Activated CD4-positive, alpha-beta T cell treated with anti-CD3 and anti-CD28 coated beads, Interleukin-2, amount 50 U/mL, for 4 hours (primary cell): Measurements from ENCODE around the gene CSTF3.
"Not testable (repeated sequence)": the region's sequence is repeated elsewhere in the genome, so short reads cannot be mapped to it uniquely, and the experiment has no call there.

Experiments used
- DNase-seq, 2 experiments: peaks; one replicate each; pipeline ENCODE4 v3.0.0-alpha.2; 2020

Gene CSTF3

DNA sequence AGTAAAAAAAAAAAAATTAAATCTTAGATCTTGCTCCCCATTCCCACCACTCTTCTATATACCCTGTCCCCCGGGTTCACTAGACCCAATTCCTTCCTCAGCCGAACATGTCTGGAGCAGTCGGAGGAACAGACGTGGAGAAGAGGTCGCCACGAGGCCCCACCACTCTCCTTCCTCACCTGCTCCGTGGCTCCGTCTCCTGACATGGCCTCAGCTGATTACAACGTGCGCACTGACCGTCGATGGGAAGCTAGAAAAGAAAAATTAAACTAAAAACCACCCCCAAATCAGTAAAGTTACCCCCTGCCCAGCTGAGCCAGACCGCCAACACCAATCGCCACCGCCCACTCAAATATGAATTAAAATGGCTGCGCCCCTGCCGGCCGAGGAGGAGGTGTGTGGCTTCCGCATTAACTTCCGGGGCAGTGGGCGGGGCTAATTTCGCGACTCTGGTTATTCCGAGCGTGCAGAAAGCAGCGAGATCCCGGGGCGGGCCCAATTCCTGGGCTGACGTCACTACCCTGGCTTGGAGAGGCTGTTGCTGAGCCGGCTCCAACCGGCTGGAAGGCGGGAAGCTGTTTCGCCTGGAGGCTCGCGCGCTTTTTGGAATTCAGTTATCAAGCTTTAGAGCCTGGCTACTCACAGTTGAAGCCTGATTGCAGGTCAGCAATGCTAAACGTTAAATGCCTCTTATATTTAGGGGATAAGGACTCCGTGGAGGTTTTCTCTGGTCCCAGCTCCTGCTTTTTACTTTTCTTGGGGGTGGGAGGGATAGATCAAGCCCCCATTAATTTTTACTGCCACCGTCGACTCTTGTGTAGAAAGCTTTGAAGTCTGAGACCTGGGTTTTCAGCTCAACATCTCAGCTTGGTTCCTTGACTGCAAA lies at the start of gene CSTF3:
TSS of gene CSTF3 (minus strand) at position 361 of the 886 bp plus-strand sequence. CDS start at position 206, 155 bp downstream.
- DNase-seq, result peak; percentile 96 to 97

- no peak for DNase-seq
Measured at GRCh38 chr11:33208150-33208549, 46.9 kb upstream of the CSTF3 start.

GRCh38 chr11:33207408-33207985 lies 46.2 kb upstream of the CSTF3 start:
- DNase-seq, result no peak

GRCh38 chr11:33197915-33198727 lies 36.8 kb upstream of the CSTF3 start:
- no peak for DNase-seq

DNA sequence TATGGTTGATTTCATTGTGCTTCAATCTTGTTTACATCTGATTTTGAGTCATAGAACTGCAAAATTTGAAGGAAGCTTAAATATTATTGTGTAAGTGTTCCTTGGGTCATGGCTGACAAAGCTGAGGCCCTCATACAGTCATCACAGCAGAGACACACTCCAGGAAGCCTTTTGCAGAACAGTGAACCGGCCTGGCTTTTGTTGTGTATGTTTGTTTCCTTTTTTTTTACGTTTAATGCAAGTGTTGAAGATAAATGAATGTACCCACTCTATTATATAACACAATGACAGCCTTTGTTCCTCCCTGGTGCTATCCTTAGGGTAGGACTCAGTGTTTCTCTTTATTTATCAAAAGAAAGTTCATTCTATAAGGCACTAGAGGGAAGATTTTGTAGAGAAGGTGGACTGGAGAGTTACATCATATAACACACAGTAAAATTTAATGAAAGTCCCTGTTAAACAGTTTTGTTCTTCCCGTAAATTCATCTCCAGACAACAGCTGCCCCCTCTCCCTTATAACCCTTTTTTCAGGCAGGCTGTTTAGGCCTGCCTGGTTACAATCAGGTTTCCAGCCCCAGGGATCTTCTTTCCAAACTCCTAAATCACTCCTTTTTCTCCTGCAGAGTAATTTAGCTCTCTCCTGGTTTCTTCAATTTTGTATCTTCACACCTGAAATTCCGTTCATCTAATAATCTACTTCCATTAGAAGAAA lies 34.3 kb upstream of the CSTF3 start:
- DNase-seq, result no peak

- DNase-seq, result no peak
Measured at GRCh38 chr11:33194455-33194854, 33.2 kb upstream of the CSTF3 start.

DNA sequence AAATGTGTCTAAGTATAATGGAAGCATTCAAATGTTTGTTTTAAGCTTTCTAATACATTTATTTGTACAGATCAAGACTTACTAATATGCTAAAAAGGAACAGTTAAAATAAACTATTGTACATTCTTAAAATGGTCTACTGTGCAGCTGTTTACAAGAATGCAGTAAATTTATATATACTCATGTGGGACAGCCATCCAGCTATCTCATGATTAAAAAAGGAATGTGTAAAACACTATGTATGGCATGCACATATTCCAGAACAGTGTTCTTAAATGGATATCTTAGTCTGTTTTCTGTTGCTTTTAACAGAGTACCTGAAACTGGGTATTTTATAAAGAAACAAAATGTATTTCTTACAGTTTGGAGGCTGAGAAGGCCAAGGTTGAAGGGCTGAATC lies 30.2 kb upstream of the CSTF3 start:
- DNase-seq, result no peak

GRCh38 chr11:33187998-33188722 lies 26.9 kb upstream of the CSTF3 start:
- DNase-seq, result no peak

DNA sequence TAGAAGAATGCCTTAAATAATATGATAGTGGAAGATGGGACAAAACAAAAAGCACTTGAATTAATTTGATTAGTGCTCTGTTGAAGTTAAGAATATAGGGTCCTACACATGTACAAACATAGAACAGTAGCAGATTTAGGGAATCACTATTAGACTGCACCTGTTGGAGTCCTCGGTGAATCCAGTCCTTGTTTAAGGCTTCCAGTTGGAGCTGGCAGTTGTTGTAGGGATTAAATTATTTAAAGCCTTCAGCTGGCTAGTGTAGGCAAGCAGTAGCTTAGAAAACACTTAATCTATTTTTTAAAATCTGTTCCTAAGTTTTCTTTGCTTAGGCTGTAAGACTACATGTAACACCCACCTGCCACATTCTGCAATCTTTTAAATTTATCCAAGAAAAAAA lies 24.5 kb upstream of the CSTF3 start:
- DNase-seq, result no peak

- no peak for DNase-seq
Measured at GRCh38 chr11:33182246-33182878, 21.1 kb upstream of the CSTF3 start.

GRCh38 chr11:33179348-33179803 lies 18.1 kb upstream of the CSTF3 start:
- DNase-seq, result no peak

DNA sequence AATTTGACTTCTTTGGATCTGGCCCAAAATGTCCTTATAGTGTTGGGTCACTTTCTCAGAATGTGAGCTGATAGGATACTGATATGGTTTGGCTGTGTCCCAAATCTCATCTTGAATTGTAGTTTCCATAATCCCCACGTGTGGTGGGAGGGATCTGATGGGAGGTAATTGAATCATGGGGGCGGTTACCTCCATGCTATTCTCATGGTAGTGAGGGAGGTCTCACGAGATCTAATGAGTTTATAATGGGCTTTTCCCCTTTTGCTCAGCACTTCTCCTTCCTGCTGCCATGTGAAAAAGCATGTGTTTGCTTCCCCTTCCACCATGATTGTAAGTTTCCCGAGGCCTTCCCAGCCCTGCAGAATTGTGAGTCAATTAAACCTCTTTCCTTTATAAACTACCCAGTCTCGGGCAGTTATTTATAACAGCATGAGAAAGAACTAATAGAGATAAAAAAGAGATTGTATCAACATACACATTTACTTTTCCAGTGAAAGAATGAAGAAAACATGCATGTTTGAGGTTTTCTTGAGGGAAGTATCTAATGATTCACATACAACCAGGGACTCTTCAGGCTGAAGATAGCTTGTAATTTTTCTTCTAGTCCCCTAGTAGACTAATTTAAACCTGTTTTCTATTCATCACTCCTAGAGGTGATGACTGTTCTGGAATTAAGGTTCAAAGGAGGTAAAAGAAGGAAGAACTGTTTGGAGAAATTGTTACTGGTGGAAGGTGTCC lies 17.3 kb upstream of the CSTF3 start:
- no peak for DNase-seq

GRCh38 chr11:33177676-33178336 lies 16.5 kb upstream of the CSTF3 start:
- DNase-seq, result no peak

DNA sequence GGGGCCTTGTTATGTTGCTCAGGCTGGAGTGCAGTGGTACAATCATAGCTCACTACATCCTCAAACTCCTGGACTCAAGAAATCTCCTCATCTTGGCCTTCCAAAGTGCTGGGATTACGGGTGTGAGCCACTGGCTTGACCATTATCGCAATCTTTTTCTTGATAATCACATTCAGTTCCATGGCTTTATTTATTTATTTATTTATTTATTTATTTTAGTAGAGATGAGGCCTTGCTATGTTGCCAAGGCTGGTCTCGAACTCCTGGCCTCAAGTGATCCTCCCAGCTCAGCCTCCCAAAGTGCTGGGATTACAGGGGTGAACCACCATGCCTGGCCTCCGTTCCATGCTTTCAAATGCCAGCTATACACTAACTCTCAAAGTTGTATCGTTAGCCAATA lies 15.5 kb upstream of the CSTF3 start:
- DNase-seq, result not testable (repeated sequence)

DNA sequence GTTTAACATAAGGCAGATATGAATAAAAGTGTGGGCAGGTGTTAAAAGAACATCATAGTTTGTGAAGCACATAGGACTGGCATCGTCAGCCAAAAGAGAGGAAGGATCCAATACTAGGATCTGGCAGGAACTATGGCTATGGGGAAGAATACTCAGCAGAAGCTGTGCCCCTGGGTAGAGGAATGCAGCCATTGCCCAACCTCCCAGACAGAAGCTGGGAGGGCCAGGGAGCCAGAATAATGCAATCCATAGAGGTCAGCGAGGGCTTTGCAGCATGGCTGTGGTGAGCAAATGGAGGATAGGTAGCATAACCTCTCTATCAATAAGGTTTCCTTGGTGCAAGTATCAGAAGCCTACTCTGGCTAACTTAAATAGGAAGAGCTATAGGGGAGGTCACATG lies 11.7 kb upstream of the CSTF3 start:
- no peak for DNase-seq

DNA sequence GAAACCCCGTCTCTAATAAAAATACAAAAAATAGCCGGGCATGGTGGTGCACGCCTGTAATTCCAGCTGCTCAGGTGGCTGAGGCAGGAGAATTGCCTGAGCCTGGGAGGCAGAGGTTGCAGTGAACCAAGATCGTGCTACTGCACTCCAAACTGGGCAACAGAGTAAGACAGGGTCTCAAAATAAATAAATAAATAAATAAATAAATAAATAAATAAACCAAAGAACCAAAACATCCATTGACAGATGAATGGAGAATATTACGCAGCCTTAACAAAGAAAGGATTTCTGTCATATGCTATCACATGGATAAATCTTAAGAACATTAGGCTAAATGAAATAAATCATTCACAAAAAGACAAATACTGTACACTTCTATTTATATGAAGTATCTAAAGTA lies 11.1 kb upstream of the CSTF3 start:
- DNase-seq, result no peak

- DNase-seq, result no peak
Measured at GRCh38 chr11:33171251-33171650, 10.0 kb upstream of the CSTF3 start.

DNA sequence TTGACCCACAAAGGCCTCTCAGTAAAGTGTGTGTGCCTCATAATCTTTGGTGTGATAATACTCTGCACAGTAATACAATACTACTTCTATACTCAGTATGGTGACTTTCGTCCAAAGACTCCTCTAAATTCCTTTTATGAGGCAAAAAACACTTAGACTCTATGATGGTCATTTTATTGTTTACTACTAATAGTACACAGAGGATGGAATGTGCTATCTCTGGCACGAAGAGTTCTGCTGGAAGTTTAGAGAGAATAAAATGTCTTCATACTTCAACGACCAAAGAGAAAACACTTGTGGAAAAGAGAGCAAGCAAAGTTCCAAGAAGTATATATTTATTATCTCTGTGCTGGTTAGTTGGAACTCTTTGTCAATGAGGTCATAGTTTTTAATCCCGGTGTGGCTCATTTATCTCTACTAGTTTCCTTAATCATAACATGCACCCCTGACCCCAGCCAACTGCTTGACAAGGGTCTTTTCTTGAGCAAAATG lies 7.5 kb upstream of the CSTF3 start:
- DNase-seq, result no peak

GRCh38 chr11:33162831-33163230 lies 1.6 kb upstream of the CSTF3 start:
- no peak for DNase-seq

GRCh38 chr11:33160587-33160986 lies 693 bp downstream of the CSTF3 start:
- no peak for DNase-seq
